Measurements from ENCODE around the gene B3GALNT2.

- TF ChIP-seq CTCF (IDR thresholded peaks at IDR 0.05) (no peak), POLR2AphosphoS5 (IDR thresholded peaks at IDR 0.05) (no peak)
These were observed 77.6 kb downstream of the B3GALNT2 start for GRCh38 chr1:235426680-235427079.

All from breast epithelium (tissue), 3 donors.